Glomerular visceral epithelial cell (primary cell): ENCODE data around the gene MIGA2.
"Not testable (repeated sequence)": the region's sequence is repeated elsewhere in the genome, so short reads cannot be mapped to it uniquely, and the experiment has no call there.

Experiments
- DNase-seq: peaks from one replicate; pipeline ENCODE4 v3.0.0-alpha.2; 2016; ENCODE audit errors: extremely low spot score

MIGA2 gene

GRCh38 chr9:129100383-129101169 is 64.2 kb downstream of the MIGA2 start:
- no peak for DNase-seq

GRCh38 chr9:129101279-129101678 is 64.9 kb downstream of the MIGA2 start:
- DNase-seq: no peak

- DNase-seq: no peak
Observed at GRCh38 chr9:129102095-129102525, 65.7 kb downstream of the MIGA2 start.

GRCh38 chr9:129102791-129103594 is 66.6 kb downstream of the MIGA2 start:
- peak; percentile 37 for DNase-seq

GRCh38 chr9:129103595-129103965 is 67.2 kb downstream of the MIGA2 start:
- no peak for DNase-seq

- DNase-seq: no peak
Observed at GRCh38 chr9:129104051-129104450, 67.6 kb downstream of the MIGA2 start.

GRCh38 chr9:129105857-129106694 is 69.7 kb downstream of the MIGA2 start:
- no peak for DNase-seq

GRCh38 chr9:129107651-129108050 is 71.2 kb downstream of the MIGA2 start:
- no peak for DNase-seq

GRCh38 chr9:129108083-129108804 is 71.8 kb downstream of the MIGA2 start:
- DNase-seq: no peak

GRCh38 chr9:129108805-129109536 is 72.5 kb downstream of the MIGA2 start:
- DNase-seq: no peak

- DNase-seq: peak; percentile 34
Observed at GRCh38 chr9:129109537-129109903, 73.1 kb downstream of the MIGA2 start.

GRCh38 chr9:129109952-129110739 is 73.7 kb downstream of the MIGA2 start:
- peak; percentile 25 for DNase-seq

- peak; percentile 98 for DNase-seq
Observed at GRCh38 chr9:129110740-129111527, 74.5 kb downstream of the MIGA2 start, which contains the start of the genes CRAT and PTPA. CRAT (minus strand) TSS chr9:129110793; CDS start chr9:129110509, 284 bp downstream. PTPA (plus strand) TSS chr9:129111415; CDS start chr9:129111601, 186 bp downstream.

- DNase-seq: peak; percentile 55
Observed at GRCh38 chr9:129111528-129112151, 75.2 kb downstream of the MIGA2 start.

- not testable (repeated sequence) for DNase-seq
Observed at GRCh38 chr9:129112526-129112925, 76.1 kb downstream of the MIGA2 start.

- DNase-seq: no peak
Observed at GRCh38 chr9:129113645-129114304, 77.3 kb downstream of the MIGA2 start.

GRCh38 chr9:129118799-129119198 is 82.4 kb downstream of the MIGA2 start:
- DNase-seq: no peak

GRCh38 chr9:129121483-129121882 is 85.1 kb downstream of the MIGA2 start:
- DNase-seq: no peak
